ENCODE measurements around the gene CDH13. TPM values are rescaled to one million over a fixed set of nuclear protein-coding genes. Genes with fewer than 3 reads are reported as not detected.

CDH13 gene
- total RNA-seq, 2 donors from 2014 or later, result 2.9 TPM; not detected in 1

GRCh38 chr16:82715833-82716232 lies 89.1 kb downstream of the CDH13 start:
- H3K4me3 ChIP-seq, result no peak overlapping the region
- intact Hi-C loops (cut with DNase I), result no loop called here
- WGBS, 2 donors, result 22 to 46% methylated on average over 3 of the region's 3 CpGs
- no peak for DNase-seq
- no peaks in the 10 kb centered on the region for H3K27me3 ChIP-seq
- H3K4me1 ChIP-seq, result no peaks in the 10 kb centered on the region
- no peak overlapping the region for H3K27ac ChIP-seq
- ATAC-seq, result no peak
- TF ChIP-seq CTCF (IDR thresholded peaks at IDR 0.05) (no peak), POLR2A (IDR thresholded peaks at IDR 0.05) (no peak)
- no peaks in the 10 kb centered on the region for H3K9me3 ChIP-seq
- no peaks in the 10 kb centered on the region for H3K36me3 ChIP-seq (replicated peaks in 1 of 2; ENCODE audit: insufficient read depth in 1 of 2, low read depth in 2 of 2)

DNA sequence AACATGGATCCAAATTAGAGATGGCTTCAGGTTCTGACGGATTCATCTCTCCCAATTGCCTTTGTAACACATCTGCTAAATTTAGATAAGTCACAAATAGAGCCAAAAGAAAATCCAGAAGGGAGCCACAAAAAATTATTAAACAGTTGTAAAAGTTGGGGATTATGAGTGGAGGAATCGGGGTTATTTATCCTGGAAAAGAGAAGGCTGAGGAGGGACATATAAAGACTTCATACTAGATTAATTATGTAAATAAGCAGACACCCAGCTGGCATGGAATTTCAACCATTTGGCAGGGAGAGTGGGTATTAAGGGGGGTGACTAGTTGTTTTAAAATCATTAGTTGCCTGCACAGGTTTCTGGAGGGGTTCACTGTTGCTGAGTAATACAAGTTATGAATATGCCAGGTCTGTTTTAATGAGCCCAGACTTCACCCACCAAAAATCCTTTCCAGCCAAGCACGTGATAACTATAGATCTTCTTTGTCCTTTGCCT lies 89.6 kb downstream of the CDH13 start:
- ATAC-seq (no peak), DNase-seq (no peak)
- intact Hi-C loops (cut with DNase I), result no loop called here
- Histone ChIP-seq H3K27ac (no peak overlapping the region), H3K4me3 (no peak overlapping the region), H3K9me3 (no peaks in the 10 kb centered on the region), H3K27me3 (no peaks in the 10 kb centered on the region), H3K36me3 (replicated peaks in 1 of 2; ENCODE audit: insufficient read depth in 1 of 2, low read depth in 2 of 2) (no peaks in the 10 kb centered on the region), H3K4me1 (no peaks in the 10 kb centered on the region)
- 42 to 52% methylated on average over 3 of the region's 3 CpGs for WGBS, 2 donors
- TF ChIP-seq CTCF (IDR thresholded peaks at IDR 0.05), result no peak
- no peak for TF ChIP-seq POLR2A (IDR thresholded peaks at IDR 0.05)

- H3K27ac ChIP-seq, result no peak overlapping the region
- H3K4me1 ChIP-seq, result no peaks in the 10 kb centered on the region
- DNase-seq, result no peak
- no peaks in the 10 kb centered on the region for H3K36me3 ChIP-seq (replicated peaks in 1 of 2; ENCODE audit: insufficient read depth in 1 of 2, low read depth in 2 of 2)
- no peak for ATAC-seq
- no peaks in the 10 kb centered on the region for H3K9me3 ChIP-seq
- TF ChIP-seq CTCF (IDR thresholded peaks at IDR 0.05) (no peak), POLR2A (IDR thresholded peaks at IDR 0.05) (no peak)
- intact Hi-C loops (cut with DNase I), result no loop called here
- 67 to 74% methylated on average over 3 of the region's 3 CpGs for WGBS, 2 donors
- no peaks in the 10 kb centered on the region for H3K27me3 ChIP-seq
- H3K4me3 ChIP-seq, result no peak overlapping the region
Measured at GRCh38 chr16:82720414-82720813, 93.6 kb downstream of the CDH13 start.

DNA sequence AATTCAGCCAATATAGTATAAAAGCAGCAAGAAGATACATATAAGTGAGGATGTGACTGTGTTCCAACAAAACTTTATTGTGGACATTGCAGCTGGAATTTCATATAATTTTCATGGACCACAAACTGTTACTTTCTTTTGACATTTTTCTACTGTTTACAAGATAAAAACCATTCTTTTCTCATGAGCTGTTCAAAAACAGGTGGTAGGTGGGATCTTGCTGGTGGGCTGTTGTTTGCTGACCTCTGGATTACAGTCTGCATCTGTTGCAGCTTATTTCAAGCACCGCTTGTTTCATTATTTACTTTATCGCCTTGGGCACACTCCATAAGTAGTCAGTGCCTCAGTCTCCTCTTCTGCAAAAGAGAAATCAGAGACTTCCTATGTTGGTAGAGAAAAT lies 99.5 kb downstream of the CDH13 start:
- Histone ChIP-seq H3K27ac (no peak overlapping the region), H3K4me1 (no peaks in the 10 kb centered on the region), H3K36me3 (replicated peaks in 1 of 2; ENCODE audit: insufficient read depth in 1 of 2, low read depth in 2 of 2) (no peaks in the 10 kb centered on the region), H3K27me3 (no peaks in the 10 kb centered on the region), H3K9me3 (no peaks in the 10 kb centered on the region), H3K4me3 (no peak overlapping the region)
- DNase-seq (no peak), ATAC-seq (no peak)
- 69 to 72% methylated on average over 2 of the region's 2 CpGs for WGBS, 2 donors
- intact Hi-C loops (cut with DNase I), result no loop called here
- TF ChIP-seq POLR2A (IDR thresholded peaks at IDR 0.05), result no peak
- TF ChIP-seq CTCF (IDR thresholded peaks at IDR 0.05), result no peak

DNA sequence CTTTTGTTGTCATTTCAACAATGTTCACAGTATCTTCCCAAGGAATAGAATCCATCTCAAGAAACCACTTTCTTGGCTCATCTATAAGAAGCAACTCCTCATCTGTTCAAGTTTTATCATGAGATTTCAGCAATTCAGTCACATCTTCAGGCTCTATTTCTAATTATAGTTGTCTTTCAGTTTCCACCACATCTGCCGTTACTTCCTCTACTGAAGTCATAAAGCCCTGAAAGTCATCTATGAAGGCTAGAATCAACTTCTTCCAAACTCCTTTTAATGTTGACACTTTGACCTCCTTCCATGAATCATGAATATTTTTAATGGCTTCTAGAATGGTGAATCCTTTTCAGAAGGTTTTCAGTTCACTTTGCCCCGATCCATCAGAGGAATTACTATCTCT lies 102.1 kb downstream of the CDH13 start:
- DNase-seq, result no peak
- ATAC-seq, result no peak
- Histone ChIP-seq H3K36me3 (replicated peaks in 1 of 2; ENCODE audit: insufficient read depth in 1 of 2, low read depth in 2 of 2) (no peaks in the 10 kb centered on the region), H3K27me3 (no peaks in the 10 kb centered on the region), H3K4me3 (no peak overlapping the region), H3K4me1 (no peaks in the 10 kb centered on the region), H3K9me3 (no peaks in the 10 kb centered on the region), H3K27ac (no peak overlapping the region)
- TF ChIP-seq POLR2A (IDR thresholded peaks at IDR 0.05) (no peak), CTCF (IDR thresholded peaks at IDR 0.05) (no peak)
- intact Hi-C loops (cut with DNase I), result no loop called here
- WGBS, 2 donors, result 50 to 87% methylated on average over 2 of the region's 2 CpGs

Measured in body of pancreas (tissue), 4 donors.